Sigmoid colon (tissue), 4 donors: Measurements from ENCODE around the gene FGR.

Source experiments
- CTCF ChIP-seq, 4 experiments: fragments of 450-650 bp in 3 of 4; fragments of 200-600 bp in 1 of 4; IDR thresholded peaks; one replicate each; pipeline ENCODE4 v1.5.1; 2016 to 2019; ENCODE audit warnings: antibody characterized with exemption in 4 of 4, mild to moderate bottlenecking in 3 of 4, moderate library complexity in 2 of 4
- EP300 ChIP-seq, 4 donors: sonication (generic); formaldehyde crosslinking; IDR thresholded peaks; one replicate each; pipeline ENCODE4 v1.6.1; 2017; ENCODE audit warnings: antibody characterized with exemption in 4 of 4
- POLR2A ChIP-seq, 2 donors: fragments of 450-650 bp; IDR thresholded peaks; one replicate each; pipeline ENCODE4 v1.6.1; 2016; ENCODE audit warnings: antibody characterized with exemption in 2 of 2, mild to moderate bottlenecking in 2 of 2, moderate library complexity in 2 of 2
- POLR2AphosphoS5 ChIP-seq, 4 donors: sonication (generic); formaldehyde crosslinking; IDR thresholded peaks; one replicate each; pipeline ENCODE4 v1.6.1; 2017; ENCODE audit warnings: antibody characterized with exemption in 4 of 4

DNA sequence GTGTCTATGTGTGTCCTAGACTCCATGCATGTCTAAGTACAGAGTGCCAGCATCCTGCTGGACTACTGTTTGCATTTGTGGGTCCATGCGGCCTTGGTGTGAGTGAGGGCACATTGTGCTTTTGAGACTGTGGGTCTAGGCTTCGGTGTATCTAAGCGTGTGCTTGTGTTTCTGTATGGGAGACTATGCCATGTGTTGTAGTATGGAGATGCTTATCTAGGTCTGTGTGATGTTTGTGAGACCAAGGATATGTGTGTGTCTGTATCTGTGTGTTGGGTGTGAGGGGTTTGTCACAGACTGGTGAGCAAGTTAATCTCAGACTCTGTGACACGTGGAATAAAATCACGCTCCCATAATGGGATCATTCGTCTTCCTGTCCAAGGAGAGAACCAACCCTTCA lies 45.5 kb downstream of the FGR start:
- TF ChIP-seq CTCF (IDR thresholded peaks at IDR 0.05) (no peak), POLR2A (IDR thresholded peaks at IDR 0.05) (no peak), EP300 (IDR thresholded peaks at IDR 0.05) (no peak), POLR2AphosphoS5 (IDR thresholded peaks at IDR 0.05) (no peak)
